Stimulated activated CD8-positive, alpha-beta memory T cell treated with anti-CD3 and anti-CD28 coated beads, Interleukin-12 subunit alpha, Interleukin-12 subunit beta, amount 100 ng/mL, for 4 hours (primary cell): ENCODE data around the gene ATP11B.
"Not testable (repeated sequence)": the region's sequence is repeated elsewhere in the genome, so short reads cannot be mapped to it uniquely, and the experiment has no call there.

Source experiments
- DNase-seq: peaks from one replicate; pipeline ENCODE4 v3.0.0-alpha.2; 2020; ENCODE audit warnings: low read depth

The ATP11B gene

GRCh38 chr3:182795389-182795782 is 2.1 kb downstream of the ATP11B start:
- no peak for DNase-seq

GRCh38 chr3:182796310-182796709 is 3.0 kb downstream of the ATP11B start:
- DNase-seq, result no peak

- no peak for DNase-seq
These were observed 4.6 kb downstream of the ATP11B start for GRCh38 chr3:182797876-182798275.

GRCh38 chr3:182799143-182799542 is 5.8 kb downstream of the ATP11B start:
- not testable (repeated sequence) for DNase-seq

- DNase-seq, result no peak
These were observed 7.2 kb downstream of the ATP11B start for GRCh38 chr3:182800508-182800907.

GRCh38 chr3:182802413-182803390 is 9.4 kb downstream of the ATP11B start:
- no peak for DNase-seq

- DNase-seq, result no peak
These were observed 10.3 kb downstream of the ATP11B start for GRCh38 chr3:182803596-182803995.

- no peak for DNase-seq
These were observed 13.8 kb downstream of the ATP11B start for GRCh38 chr3:182807061-182807460.

- DNase-seq, result no peak
These were observed 14.9 kb downstream of the ATP11B start for GRCh38 chr3:182808041-182808770.

GRCh38 chr3:182809531-182809930 is 16.2 kb downstream of the ATP11B start:
- no peak for DNase-seq

- no peak for DNase-seq
These were observed 17.4 kb downstream of the ATP11B start for GRCh38 chr3:182810574-182811268.

- no peak for DNase-seq
These were observed 17.9 kb downstream of the ATP11B start for GRCh38 chr3:182811269-182811596.

GRCh38 chr3:182812123-182812522 is 18.8 kb downstream of the ATP11B start:
- DNase-seq, result no peak

- DNase-seq, result no peak
These were observed 21.2 kb downstream of the ATP11B start for GRCh38 chr3:182814419-182815062.

GRCh38 chr3:182816181-182816580 is 22.9 kb downstream of the ATP11B start:
- DNase-seq, result no peak

GRCh38 chr3:182818296-182818978 is 25.1 kb downstream of the ATP11B start:
- DNase-seq, result no peak

GRCh38 chr3:182821221-182821981 is 28.1 kb downstream of the ATP11B start:
- DNase-seq, result no peak

- DNase-seq, result not testable (repeated sequence)
These were observed 29.0 kb downstream of the ATP11B start for GRCh38 chr3:182822260-182822659.

GRCh38 chr3:182824957-182825356 is 31.7 kb downstream of the ATP11B start:
- no peak for DNase-seq

GRCh38 chr3:182829761-182830405 is 36.6 kb downstream of the ATP11B start:
- no peak for DNase-seq
